ENCODE measurements around the gene AEBP2.
"Not testable (repeated sequence)": the region's sequence is repeated elsewhere in the genome, so short reads cannot be mapped to it uniquely, and the experiment has no call there.

AEBP2 gene, protein sequence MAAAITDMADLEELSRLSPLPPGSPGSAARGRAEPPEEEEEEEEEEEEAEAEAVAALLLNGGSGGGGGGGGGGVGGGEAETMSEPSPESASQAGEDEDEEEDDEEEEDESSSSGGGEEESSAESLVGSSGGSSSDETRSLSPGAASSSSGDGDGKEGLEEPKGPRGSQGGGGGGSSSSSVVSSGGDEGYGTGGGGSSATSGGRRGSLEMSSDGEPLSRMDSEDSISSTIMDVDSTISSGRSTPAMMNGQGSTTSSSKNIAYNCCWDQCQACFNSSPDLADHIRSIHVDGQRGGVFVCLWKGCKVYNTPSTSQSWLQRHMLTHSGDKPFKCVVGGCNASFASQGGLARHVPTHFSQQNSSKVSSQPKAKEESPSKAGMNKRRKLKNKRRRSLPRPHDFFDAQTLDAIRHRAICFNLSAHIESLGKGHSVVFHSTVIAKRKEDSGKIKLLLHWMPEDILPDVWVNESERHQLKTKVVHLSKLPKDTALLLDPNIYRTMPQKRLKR

DNA sequence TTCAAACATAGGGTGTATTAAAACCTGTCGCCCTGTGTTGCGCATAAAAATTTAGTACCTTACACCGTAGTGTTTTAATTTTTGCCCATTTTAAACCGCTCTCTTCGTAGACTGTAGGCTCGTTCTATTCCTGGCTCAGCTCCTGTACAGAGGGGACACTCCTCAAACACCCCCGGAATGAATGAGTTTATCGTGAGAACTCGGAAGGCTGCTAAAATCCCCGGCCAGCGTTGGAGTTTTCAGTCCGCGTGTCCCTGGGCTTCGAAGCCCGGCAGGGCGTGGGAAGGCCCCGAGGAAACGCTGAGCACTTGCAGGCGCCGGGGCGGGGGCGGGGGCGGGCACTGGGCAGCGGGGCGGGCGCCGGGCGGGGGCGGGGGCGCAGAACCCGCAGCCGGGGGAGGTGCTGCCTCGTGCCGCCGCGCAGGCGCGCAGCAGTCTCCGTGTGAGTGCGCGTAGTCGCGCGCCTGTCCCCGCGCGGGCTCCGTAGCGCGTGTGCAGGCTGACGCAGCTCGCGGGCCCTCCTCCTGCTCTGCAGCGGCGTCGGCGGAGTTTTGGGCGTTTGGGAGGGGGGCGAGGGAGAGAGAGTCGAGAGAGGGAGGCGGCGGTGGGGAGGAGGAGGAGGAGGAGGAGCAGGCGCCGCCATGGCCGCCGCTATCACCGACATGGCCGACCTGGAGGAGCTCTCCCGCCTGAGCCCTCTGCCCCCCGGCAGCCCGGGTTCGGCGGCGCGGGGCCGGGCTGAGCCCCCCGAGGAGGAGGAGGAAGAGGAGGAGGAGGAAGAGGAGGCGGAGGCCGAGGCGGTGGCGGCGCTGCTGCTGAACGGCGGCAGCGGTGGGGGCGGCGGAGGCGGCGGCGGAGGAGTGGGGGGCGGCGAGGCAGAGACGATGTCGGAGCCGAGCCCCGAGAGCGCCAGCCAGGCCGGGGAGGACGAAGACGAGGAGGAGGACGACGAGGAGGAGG, at the start of gene AEBP2:
Gene AEBP2 (plus strand): TSS at position 434 of the 960 bp plus-strand sequence. CDS start 208 bp downstream, at position 642.
- peak within 1 kb of the TSS; percentile 54 for H3K27ac ChIP-seq (ENCODE audit: poor library complexity, severe bottlenecking)
- ATAC-seq (ENCODE audit: low read depth) (peak; percentile 80), DNase-seq (ENCODE audit: low spot score) (peak; percentile 76)
- no peaks in the 10 kb centered on the region for H3K9me3 ChIP-seq (ENCODE audit: severe bottlenecking)
- TF ChIP-seq, protein P1, sequence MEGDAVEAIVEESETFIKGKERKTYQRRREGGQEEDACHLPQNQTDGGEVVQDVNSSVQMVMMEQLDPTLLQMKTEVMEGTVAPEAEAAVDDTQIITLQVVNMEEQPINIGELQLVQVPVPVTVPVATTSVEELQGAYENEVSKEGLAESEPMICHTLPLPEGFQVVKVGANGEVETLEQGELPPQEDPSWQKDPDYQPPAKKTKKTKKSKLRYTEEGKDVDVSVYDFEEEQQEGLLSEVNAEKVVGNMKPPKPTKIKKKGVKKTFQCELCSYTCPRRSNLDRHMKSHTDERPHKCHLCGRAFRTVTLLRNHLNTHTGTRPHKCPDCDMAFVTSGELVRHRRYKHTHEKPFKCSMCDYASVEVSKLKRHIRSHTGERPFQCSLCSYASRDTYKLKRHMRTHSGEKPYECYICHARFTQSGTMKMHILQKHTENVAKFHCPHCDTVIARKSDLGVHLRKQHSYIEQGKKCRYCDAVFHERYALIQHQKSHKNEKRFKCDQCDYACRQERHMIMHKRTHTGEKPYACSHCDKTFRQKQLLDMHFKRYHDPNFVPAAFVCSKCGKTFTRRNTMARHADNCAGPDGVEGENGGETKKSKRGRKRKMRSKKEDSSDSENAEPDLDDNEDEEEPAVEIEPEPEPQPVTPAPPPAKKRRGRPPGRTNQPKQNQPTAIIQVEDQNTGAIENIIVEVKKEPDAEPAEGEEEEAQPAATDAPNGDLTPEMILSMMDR (IDR thresholded peaks at IDR 0.05; ENCODE audit: poor library complexity, severe bottlenecking): no peak
- H3K36me3 ChIP-seq (ENCODE audit: low read depth): peaks cover 6% of the 10 kb centered on the region; the same call in 1 of the 2 replicates
- no peaks in the 10 kb centered on the region for H3K27me3 ChIP-seq (ENCODE audit: insufficient read depth, poor library complexity, severe bottlenecking)
- peaks cover 3% of the 10 kb centered on the region for H3K4me1 ChIP-seq (ENCODE audit: insufficient read depth, poor library complexity, severe bottlenecking)
- peak within 1 kb of the TSS; percentile 75 for H3K4me3 ChIP-seq (ENCODE audit: severe bottlenecking)

DNA sequence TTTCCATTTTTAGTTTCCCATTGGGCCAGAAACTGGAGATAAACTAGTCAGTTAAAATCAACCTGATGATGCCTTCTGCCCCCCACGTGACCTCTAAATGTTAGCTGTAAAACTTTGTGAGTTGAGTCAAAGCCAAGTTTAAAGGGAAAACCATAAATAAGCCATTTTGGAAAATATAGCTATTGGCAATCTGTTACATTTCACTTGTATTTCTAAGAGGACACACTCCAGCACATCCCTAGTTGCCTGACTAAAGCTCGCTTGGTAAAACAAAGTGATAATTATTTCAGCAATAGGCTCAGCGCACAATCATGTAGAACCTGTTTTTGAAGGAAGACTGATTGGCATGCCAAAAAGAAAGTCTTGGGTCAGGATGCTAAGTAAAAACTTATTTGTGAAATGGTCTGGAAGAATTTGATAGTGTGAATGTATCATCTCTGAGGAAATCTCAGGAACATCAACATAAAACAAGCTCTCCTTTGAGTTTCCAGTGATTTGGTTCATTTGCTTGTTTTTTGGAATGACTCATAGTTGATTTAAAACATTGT, 49.2 kb upstream of the AEBP2 start:
- DNase-seq (ENCODE audit: low spot score) (no peak), ATAC-seq (ENCODE audit: low read depth) (no peak)
- Histone ChIP-seq H3K4me3 (ENCODE audit: severe bottlenecking) (no peak overlapping the region), H3K4me1 (ENCODE audit: insufficient read depth, poor library complexity, severe bottlenecking) (no peaks in the 10 kb centered on the region), H3K27ac (ENCODE audit: poor library complexity, severe bottlenecking) (no peak overlapping the region), H3K27me3 (ENCODE audit: insufficient read depth, poor library complexity, severe bottlenecking) (no peaks in the 10 kb centered on the region), H3K9me3 (ENCODE audit: severe bottlenecking) (no peaks in the 10 kb centered on the region), H3K36me3 (ENCODE audit: low read depth) (no peaks in the 10 kb centered on the region)
- TF ChIP-seq, protein P1 (IDR thresholded peaks at IDR 0.05; ENCODE audit: poor library complexity, severe bottlenecking): no peak

DNA sequence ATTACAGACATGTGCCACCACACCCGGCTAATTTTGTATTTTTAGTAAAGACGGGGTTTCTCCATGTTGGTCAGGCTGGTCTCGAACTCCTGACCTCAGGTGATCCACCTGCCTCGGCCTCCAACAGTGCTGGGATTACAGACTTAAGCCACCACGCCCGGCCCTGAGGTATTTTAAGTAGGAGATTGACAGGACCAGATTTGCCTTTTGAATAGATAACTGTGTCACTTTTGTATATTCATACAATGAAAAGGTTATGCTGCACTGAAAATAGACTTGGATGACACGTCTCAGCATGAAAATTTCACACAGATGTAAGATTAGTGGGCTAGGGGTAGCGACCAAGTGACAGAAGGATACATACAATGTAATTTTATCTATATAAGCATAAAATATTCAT, 46.6 kb upstream of the AEBP2 start:
- not testable (repeated sequence) for H3K4me3 ChIP-seq (ENCODE audit: severe bottlenecking); H3K27me3 ChIP-seq (ENCODE audit: insufficient read depth, poor library complexity, severe bottlenecking); H3K4me1 ChIP-seq (ENCODE audit: insufficient read depth, poor library complexity, severe bottlenecking); H3K9me3 ChIP-seq (ENCODE audit: severe bottlenecking); DNase-seq (ENCODE audit: low spot score); H3K36me3 ChIP-seq (ENCODE audit: low read depth); H3K27ac ChIP-seq (ENCODE audit: poor library complexity, severe bottlenecking); ATAC-seq (ENCODE audit: low read depth)

DNA sequence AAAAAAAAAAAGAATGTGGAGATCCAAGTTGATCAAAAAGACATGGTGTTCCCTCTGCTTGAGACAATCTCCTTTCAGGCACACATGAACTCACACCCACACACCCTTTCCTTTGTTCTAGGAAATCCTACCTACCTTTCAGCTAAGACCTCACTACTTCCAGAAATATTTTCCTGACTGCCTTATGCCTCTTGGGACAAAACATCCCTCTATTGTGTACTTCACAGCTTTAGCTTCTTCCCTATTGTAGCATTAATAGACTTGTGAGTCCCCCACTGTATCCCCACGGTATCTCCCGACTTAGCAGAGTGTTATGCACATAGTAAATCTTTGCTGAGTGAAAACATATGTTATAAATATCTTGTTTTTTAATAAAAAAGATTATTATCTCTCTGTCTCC, 44.9 kb upstream of the AEBP2 start:
- no peaks in the 10 kb centered on the region for H3K4me1 ChIP-seq (ENCODE audit: insufficient read depth, poor library complexity, severe bottlenecking)
- no peak overlapping the region for H3K4me3 ChIP-seq (ENCODE audit: severe bottlenecking)
- TF ChIP-seq, protein P1 (IDR thresholded peaks at IDR 0.05; ENCODE audit: poor library complexity, severe bottlenecking): no peak
- no peaks in the 10 kb centered on the region for H3K27me3 ChIP-seq (ENCODE audit: insufficient read depth, poor library complexity, severe bottlenecking)
- no peak for DNase-seq (ENCODE audit: low spot score)
- no peaks in the 10 kb centered on the region for H3K36me3 ChIP-seq (ENCODE audit: low read depth)
- no peak overlapping the region for H3K27ac ChIP-seq (ENCODE audit: poor library complexity, severe bottlenecking)
- H3K9me3 ChIP-seq (ENCODE audit: severe bottlenecking): no peaks in the 10 kb centered on the region
- ATAC-seq (ENCODE audit: low read depth): no peak

DNA sequence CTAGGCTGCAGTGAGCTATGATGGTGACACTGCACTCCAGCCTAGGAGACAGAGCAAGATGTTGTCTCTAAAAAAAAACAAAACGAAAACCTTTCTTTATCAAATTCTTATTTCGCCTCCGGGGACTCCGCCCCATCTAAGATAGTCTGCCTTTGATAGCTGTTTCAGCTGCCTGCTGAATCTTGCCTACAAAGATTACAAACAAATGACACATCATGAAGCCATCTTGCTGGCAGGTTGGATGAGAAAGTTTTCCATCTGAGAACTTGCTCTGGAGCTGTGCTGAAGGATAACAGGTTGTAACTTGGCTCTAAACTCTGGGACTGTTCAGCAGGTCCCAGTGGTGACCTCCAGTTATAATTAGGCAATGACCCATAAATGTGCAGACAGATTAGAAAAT, 41.8 kb upstream of the AEBP2 start:
- TF ChIP-seq, protein P1 (IDR thresholded peaks at IDR 0.05; ENCODE audit: poor library complexity, severe bottlenecking): no peak
- ATAC-seq (ENCODE audit: low read depth): peak; percentile 85

More for the DNA sequence above, 41.8 kb upstream of the AEBP2 start:
- Histone ChIP-seq H3K27me3 (ENCODE audit: insufficient read depth, poor library complexity, severe bottlenecking) (no peaks in the 10 kb centered on the region), H3K4me1 (ENCODE audit: insufficient read depth, poor library complexity, severe bottlenecking) (no peaks in the 10 kb centered on the region), H3K4me3 (ENCODE audit: severe bottlenecking) (no peak overlapping the region), H3K9me3 (ENCODE audit: severe bottlenecking) (no peaks in the 10 kb centered on the region), H3K27ac (ENCODE audit: poor library complexity, severe bottlenecking) (no peak overlapping the region), H3K36me3 (ENCODE audit: low read depth) (no peaks in the 10 kb centered on the region)
- no peak for DNase-seq (ENCODE audit: low spot score)

Measured in RWPE2 (cell line).